Neural crest cell (in vitro differentiated cells): ENCODE measurements around the gene CLUH. TPM values are rescaled to one million over a fixed set of nuclear protein-coding genes. Genes with fewer than 3 reads are reported as not detected.
A peak's percentile ranks its signal among the peaks of the same experiment; 100 is the strongest.

ENCODE experiments used
- DNase-seq: peaks from one replicate; pipeline ENCODE4 v3.0.0; 2021; ENCODE audit warnings: low read depth, mixed read lengths, low spot score
- H3K27ac Mint-ChIP-seq: one replicate; pipeline ENCODE4 v1.8.0; 2021; ENCODE audit warnings: mild to moderate bottlenecking, mixed read lengths; ENCODE audit not compliant: unreplicated experiment
- H3K27me3 Mint-ChIP-seq: 2 replicates; pipeline ENCODE4 v1.8.0; 2021; ENCODE audit warnings: low read depth, mild to moderate bottlenecking, mixed read lengths
- H3K36me3 Mint-ChIP-seq: 2 replicates; pipeline ENCODE4 v1.8.0; 2021; ENCODE audit warnings: low read depth, mild to moderate bottlenecking, mixed read lengths
- H3K4me1 Mint-ChIP-seq: 2 replicates; pipeline ENCODE4 v1.8.0; 2021; ENCODE audit warnings: mixed read lengths
- H3K4me3 Mint-ChIP-seq: one replicate; pipeline ENCODE4 v1.8.0; 2021; ENCODE audit warnings: mild to moderate bottlenecking, mixed read lengths
- H3K9me3 Mint-ChIP-seq: 2 replicates; pipeline ENCODE4 v1.8.0; 2021; ENCODE audit warnings: mixed read lengths
- total RNA-seq: library from RNA; stranded (reverse); gene quantifications from 2 replicates; pipeline ENCODE4 v1.2.1, GENCODE V29; 2021
- TF ChIP-seq, protein P1 (sequence below): fragments of 200-600 bp; sonication (generic); conservative IDR thresholded peaks from 2 replicates; pipeline ENCODE4 v1.5.0; 2021; ENCODE audit warnings: antibody characterized with exemption, mild to moderate bottlenecking

Gene CLUH
- total RNA-seq, 1 donor from 2014 or later: 59.6 TPM

DNA sequence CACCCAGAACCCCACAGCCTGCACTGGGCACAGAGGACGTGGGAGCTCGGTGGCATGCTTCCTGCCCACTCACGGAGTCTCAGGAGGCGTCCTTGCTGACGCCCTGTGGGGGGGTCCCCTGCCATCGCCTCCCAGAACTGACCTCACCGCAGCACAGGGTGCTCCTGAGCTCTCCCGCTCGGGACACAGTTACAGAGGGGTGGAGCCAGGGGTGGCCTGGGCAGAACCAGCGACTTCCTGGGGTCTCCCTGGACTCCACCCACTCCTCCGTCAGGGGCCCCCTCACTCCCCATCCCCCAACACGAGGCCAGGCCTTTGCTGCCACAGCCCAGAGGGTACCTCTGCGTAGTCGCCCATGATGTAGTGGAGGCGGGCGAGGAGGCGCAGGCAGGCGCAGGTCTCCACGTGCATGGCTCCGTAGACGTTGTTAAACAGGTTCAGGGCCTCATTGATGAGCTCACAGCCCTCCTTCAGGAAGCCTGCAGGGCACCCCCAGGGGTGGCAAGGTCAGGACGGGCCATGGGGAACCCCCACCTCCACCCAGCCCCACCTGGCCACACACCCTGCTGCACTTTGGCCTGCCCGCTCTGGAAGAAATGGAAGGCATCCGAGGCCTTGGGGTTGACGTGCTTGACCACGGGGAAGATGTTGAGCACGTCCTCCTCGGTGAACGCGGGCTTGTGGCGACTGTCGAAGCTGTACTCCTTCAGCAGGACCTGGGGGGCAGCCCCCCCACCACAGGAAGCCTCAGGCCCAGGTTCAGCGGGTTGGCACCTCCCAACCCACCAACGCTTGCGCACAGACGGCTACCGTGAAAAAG lies 17.8 kb downstream of the CLUH start:
- no peak overlapping the region for H3K27ac Mint-ChIP-seq
- H3K4me3 Mint-ChIP-seq: no peak overlapping the region
- TF ChIP-seq, protein P1, sequence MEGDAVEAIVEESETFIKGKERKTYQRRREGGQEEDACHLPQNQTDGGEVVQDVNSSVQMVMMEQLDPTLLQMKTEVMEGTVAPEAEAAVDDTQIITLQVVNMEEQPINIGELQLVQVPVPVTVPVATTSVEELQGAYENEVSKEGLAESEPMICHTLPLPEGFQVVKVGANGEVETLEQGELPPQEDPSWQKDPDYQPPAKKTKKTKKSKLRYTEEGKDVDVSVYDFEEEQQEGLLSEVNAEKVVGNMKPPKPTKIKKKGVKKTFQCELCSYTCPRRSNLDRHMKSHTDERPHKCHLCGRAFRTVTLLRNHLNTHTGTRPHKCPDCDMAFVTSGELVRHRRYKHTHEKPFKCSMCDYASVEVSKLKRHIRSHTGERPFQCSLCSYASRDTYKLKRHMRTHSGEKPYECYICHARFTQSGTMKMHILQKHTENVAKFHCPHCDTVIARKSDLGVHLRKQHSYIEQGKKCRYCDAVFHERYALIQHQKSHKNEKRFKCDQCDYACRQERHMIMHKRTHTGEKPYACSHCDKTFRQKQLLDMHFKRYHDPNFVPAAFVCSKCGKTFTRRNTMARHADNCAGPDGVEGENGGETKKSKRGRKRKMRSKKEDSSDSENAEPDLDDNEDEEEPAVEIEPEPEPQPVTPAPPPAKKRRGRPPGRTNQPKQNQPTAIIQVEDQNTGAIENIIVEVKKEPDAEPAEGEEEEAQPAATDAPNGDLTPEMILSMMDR: no peak
- no peak for DNase-seq
- H3K9me3 Mint-ChIP-seq: no peaks in the 10 kb centered on the region
- no peaks in the 10 kb centered on the region for H3K36me3 Mint-ChIP-seq
- H3K4me1 Mint-ChIP-seq: no peaks in the 10 kb centered on the region
- peaks cover 3% of the 10 kb centered on the region for H3K27me3 Mint-ChIP-seq

DNA sequence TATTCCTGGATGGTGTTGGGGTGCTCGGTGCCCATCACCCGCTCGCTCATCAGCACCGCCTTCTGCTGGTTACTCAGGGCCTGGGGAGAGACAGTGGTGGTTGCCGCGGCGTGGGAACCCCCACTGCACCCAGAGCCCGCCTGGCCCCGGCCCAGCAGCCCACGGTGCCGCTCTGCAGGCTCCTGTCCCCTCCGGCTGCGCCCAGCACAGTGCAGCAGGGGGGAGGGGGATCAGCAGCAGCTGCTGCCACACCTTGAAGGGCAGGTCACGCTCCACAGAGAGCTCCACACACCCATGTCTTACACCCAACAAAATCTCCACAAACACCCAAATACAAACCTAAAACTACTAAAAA lies 18.8 kb downstream of the CLUH start:
- TF ChIP-seq, protein P1: no peak
- H3K4me1 Mint-ChIP-seq: peaks cover 4% of the 10 kb centered on the region
- no peak overlapping the region for H3K4me3 Mint-ChIP-seq
- peaks cover 7% of the 10 kb centered on the region for H3K27me3 Mint-ChIP-seq
- no peaks in the 10 kb centered on the region for H3K36me3 Mint-ChIP-seq
- no peak for DNase-seq
- no peaks in the 10 kb centered on the region for H3K9me3 Mint-ChIP-seq
- no peak overlapping the region for H3K27ac Mint-ChIP-seq

DNA sequence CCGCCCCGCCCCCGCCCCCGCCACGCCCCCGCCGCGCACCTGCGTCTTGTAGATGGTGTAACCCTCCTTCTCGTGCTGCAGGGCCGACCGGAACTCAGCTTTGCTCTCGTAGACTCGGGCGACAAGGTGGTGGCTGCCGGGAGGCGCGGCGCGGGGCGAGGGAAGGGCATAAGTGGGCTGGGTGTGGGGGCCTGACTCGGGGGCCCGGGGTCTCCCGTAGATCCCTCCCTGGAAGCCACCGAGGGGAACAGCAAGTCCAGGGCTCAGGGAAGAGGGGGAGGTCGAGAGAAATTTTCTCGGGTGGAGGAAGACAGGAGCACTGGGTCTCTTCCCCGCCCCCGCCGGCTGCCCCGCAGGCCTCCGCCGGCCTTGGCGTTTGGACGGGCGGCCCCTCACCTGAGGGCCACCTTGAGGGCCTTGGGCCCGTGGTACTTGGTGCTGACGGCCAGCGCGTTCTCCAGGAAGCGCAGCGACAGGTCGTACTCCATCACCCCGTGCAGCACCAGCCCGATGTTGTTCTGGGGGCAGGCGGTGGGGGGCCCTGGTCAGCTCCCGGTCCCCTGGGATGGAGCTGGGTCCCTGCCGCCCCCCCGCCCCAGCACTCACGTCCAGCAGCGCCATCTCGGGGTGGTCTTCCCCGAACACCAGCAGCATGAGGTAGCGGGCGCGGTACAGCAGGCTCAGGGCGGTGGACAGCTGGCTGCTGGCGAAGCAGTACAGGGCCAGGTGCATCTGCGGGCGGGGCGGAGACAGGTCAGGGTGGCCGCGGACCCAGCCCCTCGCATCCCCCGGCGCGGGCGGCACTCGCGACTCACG lies 19.4 kb downstream of the CLUH start:
- H3K27me3 Mint-ChIP-seq: peaks cover 9% of the 10 kb centered on the region
- TF ChIP-seq, protein P1: no peak
- H3K36me3 Mint-ChIP-seq: no peaks in the 10 kb centered on the region
- DNase-seq: no peak
- H3K9me3 Mint-ChIP-seq: no peaks in the 10 kb centered on the region
- H3K4me3 Mint-ChIP-seq: no peak overlapping the region
- H3K4me1 Mint-ChIP-seq: peaks cover 4% of the 10 kb centered on the region
- no peak overlapping the region for H3K27ac Mint-ChIP-seq

DNA sequence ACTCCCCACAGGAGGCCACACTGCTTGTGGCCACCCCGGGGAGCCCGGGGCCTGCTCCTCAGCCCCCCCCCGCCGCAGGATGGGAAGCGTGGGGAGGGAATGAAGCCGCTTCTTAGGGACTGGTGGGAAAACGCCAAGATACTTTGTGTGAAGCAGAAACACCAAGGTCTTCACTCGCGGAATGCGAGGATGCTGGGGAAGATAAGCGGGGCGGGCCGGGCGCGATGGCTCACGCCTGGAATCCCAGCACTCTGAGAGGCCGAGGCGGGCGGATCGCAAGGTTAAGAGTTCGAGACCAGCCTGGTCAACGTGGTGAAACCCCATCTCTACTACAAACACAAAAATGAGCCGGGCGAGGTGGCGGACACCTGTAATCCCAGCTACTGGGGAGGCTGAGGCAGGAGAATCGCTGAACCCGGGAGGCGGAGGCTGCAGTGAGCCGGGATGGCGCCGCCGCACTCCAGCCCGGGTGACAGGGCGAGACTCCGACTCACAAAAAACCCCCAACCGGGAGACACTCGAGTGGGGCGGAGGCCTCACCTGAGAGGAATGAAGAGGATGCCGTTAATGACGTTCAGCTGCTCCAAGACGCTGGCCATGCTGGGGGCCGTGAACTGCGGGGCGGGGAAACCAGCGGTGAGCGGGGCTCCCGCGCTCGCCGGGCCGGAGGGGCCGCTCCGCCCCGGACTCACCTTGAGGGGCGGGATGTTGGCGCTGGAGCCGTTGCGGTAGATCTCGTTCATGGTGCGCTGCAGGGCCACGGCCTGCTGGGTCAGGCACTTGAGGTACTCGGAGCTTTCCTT lies 20.3 kb downstream of the CLUH start:
- H3K9me3 Mint-ChIP-seq: no peaks in the 10 kb centered on the region
- H3K27me3 Mint-ChIP-seq: peaks cover 9% of the 10 kb centered on the region
- no peak overlapping the region for H3K27ac Mint-ChIP-seq
- no peaks in the 10 kb centered on the region for H3K36me3 Mint-ChIP-seq
- peaks cover 4% of the 10 kb centered on the region for H3K4me1 Mint-ChIP-seq
- TF ChIP-seq, protein P1: no peak
- DNase-seq: no peak
- peak overlapping the region; percentile 34 for H3K4me3 Mint-ChIP-seq
